Measurements from ENCODE around the gene ETNK2. TPM values are rescaled to one million over a fixed set of nuclear protein-coding genes. Genes with fewer than 3 reads are reported as not detected.
"Not testable (repeated sequence)": the region's sequence is repeated elsewhere in the genome, so short reads cannot be mapped to it uniquely, and the experiment has no call there.

ETNK2 gene
- total RNA-seq, 1 donor from 2014 or later: 7.2 TPM

DNA sequence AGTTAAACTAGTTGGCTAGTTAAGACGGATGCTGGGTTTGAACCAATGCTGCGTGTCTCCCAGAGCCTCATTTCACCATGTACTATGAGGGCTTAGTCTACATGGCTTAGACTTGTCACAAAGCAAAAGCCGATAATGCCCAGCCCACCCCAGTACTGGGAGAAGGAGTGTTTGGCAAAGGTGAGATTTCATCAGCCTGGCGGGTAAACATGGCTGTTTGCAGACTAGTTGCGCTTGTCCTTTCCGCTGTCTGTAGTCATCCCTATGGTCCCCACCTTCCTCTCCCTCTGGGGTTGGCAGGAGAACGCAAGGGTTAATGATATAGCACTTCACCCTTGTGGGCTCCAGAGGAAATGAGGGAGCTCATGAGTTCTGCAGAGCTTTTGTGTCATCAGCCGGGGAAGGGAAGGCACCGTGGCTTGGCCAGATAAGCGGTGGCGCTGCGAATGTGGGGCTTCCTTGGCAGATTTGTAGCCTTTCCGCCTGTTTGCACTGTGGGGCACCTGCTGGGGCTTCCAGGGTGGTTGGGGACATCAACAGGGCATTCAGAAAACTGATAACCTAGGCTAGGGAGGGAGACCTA lies 49.7 kb downstream of the ETNK2 start:
- no peak for DNase-seq (ENCODE audit: low spot score)

DNA sequence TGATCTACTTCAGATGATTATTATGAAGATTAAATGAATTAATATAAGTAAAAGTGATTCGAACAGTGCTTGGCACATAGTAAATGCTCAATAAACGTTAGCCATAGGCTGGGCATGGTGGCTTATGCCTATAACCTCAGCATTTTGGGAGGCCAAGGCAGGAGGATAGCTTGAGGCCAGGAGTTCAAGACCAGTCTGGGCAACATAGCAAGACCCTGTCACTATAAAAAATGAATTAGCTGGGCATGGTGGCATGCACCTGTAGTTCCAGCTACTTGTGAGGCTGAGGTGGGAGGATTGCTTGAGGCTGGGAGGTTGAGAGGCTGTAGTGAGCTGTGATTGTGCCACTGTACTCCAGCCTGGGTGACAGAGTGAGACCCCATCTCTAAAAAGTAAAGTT lies 52.1 kb downstream of the ETNK2 start:
- DNase-seq (ENCODE audit: low spot score): not testable (repeated sequence)

DNA sequence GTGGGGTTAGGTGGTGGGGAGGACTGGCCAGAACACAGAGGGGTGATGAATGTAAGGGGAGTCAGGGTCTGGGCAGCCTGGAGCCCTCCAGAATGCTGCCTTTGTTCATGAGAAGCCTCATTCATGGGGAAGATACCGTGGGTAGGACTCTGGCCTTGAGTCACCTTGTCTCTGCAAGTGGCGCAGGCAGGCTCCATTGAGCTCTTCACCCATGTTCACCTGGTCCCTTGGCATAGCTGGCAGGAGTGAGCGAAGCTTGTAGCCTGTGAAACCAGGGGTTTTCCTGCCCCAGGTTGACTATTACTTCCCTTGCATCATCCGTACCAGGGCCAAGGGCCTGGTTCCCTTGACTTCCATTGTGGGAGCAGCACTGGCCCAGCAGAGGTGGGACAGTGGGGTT lies 53.2 kb downstream of the ETNK2 start:
- no peak for DNase-seq (ENCODE audit: low spot score)

DNA sequence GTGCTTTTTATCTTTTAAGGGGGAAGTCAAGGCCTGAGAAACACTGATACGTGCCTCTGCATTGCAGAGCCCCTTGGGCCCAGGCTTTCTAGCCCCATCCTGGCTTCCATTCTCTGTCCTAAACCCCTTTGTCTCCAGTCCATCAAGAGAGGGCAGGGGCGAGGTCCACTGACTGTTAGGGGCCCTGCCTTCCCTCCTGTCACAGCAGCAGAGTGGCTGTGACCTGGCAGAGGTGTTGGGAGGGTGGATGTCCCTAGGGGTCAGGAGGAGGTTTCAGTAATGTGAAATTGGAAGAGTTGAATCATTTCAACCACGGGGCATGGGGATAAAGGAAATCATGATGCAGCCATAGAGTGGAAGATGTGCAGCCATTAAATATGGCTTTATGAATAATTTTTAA lies 54.9 kb downstream of the ETNK2 start:
- no peak for DNase-seq (ENCODE audit: low spot score)

DNA sequence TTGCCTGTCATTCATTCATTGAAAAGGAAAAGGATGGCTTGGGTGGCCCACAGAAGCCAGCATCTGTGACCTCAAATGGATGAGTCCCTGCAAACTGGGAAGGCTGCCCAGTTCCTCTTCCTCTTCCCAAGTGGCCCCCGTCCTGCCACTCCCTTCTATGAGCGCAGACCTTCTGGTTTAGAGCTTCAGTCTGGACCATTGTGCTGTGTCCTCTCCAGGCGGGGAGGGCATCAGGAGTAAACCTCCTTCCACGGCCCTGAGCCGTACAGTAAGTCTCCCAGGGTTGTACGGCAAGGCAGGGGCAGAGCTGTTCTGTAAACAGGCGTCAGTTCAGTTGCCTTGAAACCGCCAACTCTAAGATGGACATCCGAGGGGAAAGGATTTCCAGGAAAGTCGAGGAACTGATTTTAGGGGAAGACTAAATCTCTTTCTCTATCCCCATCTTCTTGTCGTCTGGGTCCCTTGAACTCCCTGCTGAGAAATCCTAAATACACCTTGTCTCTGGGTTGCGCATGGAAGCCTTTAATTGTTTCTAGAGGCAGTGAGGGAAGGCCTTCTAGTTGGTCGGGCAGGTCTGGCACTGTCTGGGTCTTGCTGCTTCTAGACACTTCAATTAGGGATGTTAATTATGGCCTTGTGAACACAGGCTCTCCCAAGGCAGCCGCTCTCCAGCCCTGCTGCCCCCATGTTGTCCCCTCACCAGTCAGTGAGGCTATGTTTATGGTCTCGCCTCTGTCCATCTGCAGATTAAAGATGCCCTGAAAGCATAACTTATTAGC lies 56.8 kb downstream of the ETNK2 start:
- DNase-seq (ENCODE audit: low spot score): no peak

DNA sequence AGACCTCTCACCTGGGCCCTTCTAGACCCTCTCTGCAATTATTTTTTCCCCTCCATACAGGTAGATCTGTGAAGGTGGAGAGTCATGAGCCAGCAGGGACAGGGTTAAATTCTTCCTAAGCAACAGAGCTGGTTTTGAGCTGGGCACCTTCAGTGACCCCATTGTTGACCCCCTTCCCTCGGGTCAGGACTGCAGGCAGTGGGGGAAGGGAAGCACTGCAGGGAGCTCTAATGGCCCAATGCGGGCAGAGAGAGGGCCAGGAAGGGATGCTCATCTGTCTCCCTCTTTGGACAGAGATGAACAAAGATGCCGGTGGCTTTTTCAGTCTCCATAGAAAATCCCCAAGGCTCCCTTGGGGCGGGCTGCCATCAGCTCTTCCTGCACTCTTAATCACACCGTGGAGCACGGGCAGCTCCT lies 57.5 kb downstream of the ETNK2 start:
- DNase-seq (ENCODE audit: low spot score): no peak

DNA sequence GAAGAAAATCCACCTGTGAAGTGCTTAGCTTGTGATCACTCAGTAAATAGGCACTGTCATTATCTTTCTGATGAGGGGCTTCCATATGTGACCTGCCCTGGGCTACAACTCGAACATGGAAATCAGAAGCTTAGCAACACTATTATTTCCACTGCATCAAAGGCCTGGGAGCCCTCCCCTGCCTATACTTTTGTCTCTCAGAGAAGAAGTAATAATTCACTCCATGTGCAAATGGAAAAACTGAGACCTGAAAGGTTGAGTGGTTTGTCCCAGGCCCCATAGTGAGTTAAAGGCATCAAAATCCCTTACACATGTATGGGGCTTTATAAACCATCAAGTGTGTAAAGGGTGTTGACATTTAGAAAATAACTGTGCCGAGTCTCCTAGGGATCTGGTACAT lies 58.1 kb downstream of the ETNK2 start:
- no peak for DNase-seq (ENCODE audit: low spot score)

DNA sequence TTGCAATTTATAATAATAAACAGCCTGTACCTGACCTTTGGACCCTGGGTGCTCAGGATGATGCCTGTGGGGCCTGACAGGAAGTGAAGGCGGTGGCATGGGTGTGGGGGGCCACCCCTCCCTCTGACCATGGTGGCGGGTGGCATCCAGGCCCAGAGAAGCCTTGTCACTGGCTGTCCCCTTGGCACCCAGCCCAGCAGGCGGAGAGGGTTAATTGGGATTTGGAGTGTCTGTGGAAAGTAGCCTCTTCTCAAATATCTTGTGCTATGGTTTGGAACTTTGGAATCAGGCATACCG lies 58.5 kb downstream of the ETNK2 start:
- no peak for DNase-seq (ENCODE audit: low spot score)

DNA sequence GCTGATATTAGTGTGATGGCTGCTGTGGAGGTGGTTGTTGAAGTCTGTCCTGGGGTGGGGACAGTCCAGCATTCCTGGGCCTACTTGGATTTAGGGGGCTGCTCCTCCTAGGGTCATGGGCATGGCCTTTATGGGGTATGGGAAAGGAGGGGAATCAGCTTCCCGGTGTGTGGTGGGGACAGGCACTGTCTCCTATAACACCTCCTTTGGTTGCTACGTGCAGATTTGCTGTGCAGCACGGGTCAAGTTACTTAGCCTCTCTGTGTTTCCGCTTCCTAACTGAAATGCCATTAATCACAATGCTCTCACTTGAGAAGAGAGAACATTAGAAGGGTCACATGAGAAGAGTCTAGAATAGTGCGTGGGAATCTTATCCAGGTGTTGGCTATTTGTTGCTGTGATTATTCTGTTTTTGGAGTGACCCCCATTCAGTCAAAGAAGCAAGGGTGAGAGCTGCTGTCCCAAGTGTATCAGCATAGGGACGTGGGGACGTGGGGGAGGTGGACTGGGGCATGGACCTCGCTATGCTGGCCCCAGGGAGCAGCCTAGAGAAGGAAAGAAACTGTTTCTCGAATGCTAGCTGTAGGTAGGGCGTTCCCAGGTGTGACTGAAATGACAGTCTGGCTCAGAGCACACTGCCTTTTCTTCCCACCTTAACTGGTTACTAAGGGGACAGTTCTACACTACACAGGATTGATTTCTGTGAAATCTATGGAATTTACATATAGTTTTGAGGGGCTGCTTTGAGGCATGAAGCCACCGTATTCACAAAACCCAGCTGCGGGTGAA lies 59.0 kb downstream of the ETNK2 start:
- DNase-seq (ENCODE audit: low spot score): no peak

DNA sequence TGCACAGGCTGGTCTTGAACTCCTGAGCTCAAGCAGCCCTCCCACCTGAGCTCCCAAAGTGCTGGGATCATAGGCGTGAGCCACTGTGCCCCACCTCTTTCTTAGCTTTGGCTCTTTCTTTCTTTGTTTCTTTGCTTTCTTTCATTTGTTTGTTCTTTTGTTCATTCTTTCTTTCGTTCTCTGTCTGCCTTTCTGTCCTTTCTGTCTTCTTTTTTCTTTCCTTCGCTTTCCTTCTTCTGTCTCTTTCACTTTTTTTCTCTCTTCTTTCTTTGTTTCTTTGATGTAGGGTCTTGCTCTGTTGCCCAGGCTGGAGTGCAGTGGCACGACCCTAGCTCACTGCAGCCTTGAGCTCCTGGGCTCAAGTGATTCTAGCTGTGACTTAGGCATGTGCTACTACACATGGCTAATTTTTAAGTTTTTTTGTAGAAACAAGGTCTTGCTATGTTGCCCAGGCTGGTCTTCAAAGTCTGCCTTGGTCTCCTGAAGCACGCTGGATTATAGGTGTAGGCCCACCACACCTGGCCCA lies 60.0 kb downstream of the ETNK2 start:
- no peak for DNase-seq (ENCODE audit: low spot score)

DNA sequence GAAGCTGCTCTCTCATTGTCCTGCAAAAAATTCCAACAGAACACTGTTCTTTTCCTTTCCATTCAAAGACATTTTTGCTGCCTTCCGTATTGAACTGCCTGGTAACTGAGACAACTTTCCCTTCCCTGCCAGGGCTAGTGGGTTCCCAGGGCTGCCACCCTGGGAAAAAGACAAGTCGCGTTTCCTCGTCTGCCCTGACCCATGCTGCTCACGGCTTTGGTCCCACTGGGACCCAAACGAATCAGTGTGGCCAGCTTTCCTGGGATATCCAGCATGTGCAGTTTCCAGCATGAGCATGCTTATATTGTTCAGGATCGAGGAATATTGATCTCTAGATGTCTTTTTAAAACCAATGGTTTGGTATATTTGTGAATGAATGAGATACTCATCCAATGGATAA lies 60.8 kb downstream of the ETNK2 start:
- DNase-seq (ENCODE audit: low spot score): no peak

DNA sequence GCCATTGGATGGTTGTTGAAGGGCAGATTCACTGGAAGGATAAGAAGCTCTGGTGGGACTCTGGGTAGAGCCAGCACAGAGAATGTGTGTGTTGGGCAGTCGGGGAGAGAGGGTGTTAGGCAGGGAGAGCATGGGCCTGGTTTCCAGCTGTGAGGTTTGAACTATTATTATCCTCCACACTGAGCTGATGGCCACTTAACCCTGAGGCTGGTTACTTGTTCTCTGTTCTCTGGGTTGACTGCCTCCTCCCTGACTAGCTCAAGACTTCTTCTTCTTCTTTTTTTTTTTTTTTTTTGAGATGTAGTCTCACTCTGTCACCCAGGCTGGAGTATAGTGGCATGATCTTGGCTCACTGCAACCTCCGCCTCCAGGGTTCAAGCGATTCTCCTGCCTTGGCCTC lies 61.7 kb downstream of the ETNK2 start:
- not testable (repeated sequence) for DNase-seq (ENCODE audit: low spot score)

DNA sequence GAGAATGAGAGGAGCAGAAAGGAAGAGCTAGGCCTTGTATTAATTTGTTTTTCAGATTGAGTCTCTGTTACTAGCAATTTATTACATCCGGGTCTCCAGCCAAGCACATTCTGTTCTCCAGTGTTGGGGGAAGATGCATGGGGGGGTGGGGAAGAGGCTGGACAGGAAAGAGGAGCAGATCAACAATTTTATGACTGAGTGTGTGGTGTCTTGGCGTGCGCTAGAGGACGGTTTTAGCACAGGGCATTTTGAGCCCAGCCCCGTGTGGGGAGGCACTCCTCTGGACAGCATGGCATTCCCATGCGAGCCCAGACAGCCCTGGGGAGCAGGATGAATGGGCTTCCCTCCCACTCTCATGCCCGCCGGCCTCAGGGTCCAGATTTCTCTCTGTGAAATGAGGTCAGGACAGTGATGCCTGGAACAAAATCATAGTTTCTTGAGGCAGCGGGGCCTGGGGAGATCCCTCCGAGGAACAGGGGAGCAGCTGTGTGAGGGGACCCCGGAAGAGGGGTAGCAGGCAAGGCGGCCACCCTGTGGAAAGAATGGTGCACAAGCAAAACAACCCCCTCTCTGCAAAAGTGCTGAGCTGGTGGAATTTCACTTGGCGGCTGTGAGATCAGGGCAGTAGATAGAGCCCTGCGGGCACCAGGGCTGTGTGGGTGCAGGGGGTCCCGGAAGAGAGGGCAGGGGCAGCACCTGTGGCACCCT lies 62.6 kb downstream of the ETNK2 start:
- peak; percentile 78 for DNase-seq (ENCODE audit: low spot score)

DNA sequence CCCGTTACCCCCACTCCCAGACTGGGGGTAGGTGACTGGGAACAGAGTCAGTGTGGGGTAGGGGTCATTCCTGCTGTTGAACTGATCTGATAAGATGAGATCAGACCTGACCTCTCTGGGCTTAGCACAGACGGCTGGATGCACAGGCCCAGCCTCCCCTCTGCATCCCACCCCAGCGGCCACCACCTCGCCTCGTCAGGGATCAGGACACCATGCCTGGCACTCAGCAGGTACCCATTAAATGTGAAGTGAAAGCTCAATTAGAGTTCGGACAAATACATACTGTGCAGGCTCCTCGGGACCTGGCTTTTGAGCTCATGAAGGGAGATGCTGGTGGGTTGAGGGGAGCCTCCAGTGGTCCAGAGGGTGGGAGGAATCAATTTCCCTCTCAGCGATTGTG lies 63.2 kb downstream of the ETNK2 start:
- DNase-seq (ENCODE audit: low spot score): no peak

DNA sequence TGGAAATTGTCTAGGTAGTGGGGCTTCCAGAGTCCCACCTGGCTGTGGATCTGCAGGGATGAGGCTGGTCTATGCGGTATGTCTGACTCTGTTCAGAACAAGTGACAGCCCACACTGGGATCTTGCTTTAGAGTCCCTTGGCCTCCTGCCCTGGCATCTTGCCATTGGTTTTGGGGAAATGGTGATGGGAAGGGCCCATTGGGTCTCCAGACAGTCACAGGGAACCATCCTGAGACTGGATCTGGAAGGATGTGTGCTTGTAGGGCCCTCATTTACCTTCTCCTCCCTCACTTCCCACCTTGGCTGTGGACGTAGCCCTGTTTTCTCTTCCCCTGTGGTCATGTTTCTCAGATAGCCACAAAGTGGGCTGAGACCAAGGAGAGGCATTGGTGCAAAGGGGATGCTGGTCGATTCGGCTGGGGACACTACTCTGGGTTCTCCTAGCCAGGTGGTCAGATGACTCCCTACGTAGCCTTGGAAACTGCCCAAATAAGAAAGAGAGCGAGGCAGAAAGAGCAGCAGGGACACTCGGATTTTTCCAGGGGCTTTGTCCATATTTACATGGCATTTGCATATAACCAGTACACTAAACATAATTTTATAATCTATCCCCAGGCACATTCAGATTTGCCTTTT lies 63.8 kb downstream of the ETNK2 start:
- DNase-seq (ENCODE audit: low spot score): no peak

DNA sequence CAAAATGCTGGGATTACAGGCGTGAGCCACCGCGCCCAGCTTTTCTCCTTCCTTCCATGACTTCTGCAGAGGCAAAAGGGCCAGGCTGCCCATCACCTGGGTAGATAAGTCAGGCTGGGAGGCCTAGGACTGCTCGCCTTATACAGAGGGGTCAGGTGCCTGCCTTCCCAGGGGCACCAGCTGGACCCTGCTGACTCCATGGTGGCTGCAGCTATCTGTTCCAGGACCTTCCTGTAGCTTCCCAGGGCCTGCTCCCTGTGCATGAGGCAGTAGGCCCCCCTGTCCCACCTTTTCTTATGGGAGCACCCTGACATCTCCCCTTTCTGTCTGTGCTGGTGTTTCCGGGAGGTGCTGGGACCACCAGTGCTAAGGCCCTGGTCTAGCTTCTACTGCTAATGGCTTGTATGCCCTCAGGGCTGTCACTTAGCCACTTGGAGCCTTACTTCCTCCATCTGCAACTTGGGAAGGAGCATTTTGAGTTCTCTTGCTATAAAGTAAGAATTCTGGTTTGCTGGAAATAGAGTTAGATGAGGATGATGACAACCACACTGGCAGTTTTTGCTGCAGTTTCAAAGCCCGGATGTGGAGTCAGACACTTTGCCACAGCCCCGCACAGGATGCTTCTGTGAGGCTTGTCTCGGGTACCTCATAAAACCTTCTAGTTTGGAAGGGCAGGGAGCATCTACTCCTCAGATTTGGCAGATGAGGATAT lies 64.5 kb downstream of the ETNK2 start:
- DNase-seq (ENCODE audit: low spot score): no peak

DNA sequence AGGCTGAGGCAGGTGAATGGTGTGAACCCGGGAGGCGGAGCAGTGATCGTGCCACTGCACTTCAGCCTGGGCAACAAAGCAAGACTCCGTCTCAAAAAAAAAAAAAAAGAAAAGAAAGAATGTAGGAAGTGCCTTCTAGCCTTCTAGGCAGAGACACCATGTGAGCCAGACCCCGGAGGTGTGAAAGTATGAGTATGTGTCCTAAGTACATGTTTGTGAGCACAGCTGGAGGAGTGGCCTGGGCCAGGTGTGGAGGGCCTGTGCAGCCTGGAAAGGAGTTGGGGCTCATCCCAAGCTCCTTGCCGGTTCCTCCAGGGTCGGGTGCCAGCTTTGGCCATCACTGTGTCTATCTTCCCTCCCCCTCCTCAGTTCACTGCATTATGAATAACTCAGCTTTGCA lies 66.0 kb downstream of the ETNK2 start:
- DNase-seq (ENCODE audit: low spot score): no peak

DNA sequence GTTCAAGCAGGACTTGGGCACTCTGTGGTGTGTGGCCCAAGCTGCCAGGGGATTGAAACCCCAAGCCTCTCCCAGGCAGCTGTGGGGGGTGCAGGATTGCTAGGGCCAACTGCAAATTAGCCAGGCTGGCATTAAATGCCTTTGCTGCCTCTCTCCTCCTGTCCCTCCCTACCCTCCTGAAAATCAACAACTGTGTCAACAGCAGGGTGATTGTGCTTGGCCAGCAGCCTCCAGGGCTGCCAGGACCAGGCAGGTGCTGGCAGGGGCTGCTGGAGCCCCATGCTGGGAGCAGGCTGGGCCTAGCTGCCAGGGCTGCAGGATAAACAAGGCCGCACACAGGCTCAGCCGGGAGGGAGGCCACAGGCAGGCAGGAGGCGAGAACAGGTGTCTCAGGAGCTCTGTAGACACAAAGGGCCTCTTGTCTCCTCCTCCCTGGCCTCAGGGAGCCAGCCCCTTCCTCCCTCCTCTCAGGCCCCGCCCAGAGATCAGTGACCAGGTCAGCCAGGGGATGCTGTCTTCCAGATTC lies 67.5 kb downstream of the ETNK2 start:
- no peak for DNase-seq (ENCODE audit: low spot score)

DNA sequence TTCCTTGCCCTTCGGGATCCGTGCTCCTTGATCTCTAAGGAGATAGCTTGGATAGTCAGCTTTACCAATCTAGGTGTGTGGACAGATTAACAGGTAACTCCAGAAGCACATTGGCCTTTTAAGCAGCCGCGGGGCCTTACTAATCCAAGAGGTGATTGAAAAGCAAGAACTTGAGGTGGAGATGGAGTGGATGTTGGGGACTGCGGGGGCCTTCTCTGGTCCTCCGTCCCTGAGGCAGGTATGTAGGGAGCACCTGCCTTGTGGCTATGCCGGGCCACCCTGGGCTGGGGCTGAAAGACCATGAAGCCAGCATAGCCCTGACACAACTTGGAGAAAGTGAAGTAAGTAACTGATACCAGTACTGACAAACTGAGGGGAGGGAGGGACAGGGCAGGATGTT lies 68.4 kb downstream of the ETNK2 start:
- DNase-seq (ENCODE audit: low spot score): no peak

DNA sequence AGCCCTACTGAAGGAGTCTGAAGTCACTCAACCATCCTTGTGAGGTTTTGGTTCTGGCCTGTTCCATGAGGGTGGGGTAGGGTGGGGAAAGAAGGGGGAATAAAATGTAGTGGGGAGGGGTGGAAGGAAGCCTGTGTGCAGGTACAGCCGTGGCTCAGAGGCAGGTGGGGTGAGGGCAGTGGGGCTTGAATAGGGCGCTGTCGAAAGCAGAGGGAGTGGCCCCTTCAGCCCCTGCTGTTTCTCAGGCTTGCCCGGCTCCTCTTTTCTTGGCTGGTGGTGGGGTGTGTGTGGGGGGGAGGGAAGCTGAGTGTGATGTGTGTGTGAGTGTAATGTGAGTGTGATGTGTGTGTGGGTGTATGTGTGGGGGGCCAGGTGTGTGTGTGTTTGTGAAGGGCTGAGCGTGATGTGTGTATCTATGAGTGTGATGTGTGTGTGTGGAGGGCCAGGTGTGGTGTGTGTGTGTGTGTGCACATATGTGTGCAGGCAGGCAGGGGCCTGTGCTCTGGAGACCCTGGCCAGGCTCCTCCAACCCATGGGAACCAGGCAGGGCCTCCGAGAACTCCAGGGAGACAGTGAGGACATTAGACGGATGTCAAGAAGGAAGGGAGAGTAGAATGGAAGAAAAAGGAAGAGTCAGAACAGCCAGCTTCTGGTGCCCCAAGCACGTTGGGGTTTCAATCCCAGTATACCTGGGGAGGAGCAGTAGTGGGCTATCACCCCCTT lies 69.9 kb downstream of the ETNK2 start:
- no peak for DNase-seq (ENCODE audit: low spot score)

Measured in umbilical cord (tissue), 2 donors.